Embryonic facial prominence (tissue), 1 donor: ENCODE results near the gene CDX2.

Experiments
- DNase-seq: peaks from one replicate; pipeline ENCODE4 v3.0.0-alpha.2; 2016; ENCODE audit errors: extremely low spot score

The CDX2 gene

GRCh38 chr13:27928805-27929753, 40.0 kb downstream of the CDX2 start:
- no peak for DNase-seq

GRCh38 chr13:27928353-27928804, 40.7 kb downstream of the CDX2 start:
- DNase-seq = no peak

GRCh38 chr13:27927444-27928352, 41.4 kb downstream of the CDX2 start:
- no peak for DNase-seq

- no peak for DNase-seq
These were observed 42.3 kb downstream of the CDX2 start for GRCh38 chr13:27926644-27927434.

GRCh38 chr13:27925220-27925991, 43.7 kb downstream of the CDX2 start:
- DNase-seq = no peak

GRCh38 chr13:27924529-27925141, 44.5 kb downstream of the CDX2 start:
- DNase-seq = no peak

GRCh38 chr13:27923794-27924528, 45.2 kb downstream of the CDX2 start:
- DNase-seq = no peak

- DNase-seq = no peak
These were observed 46.1 kb downstream of the CDX2 start for GRCh38 chr13:27922883-27923612.

GRCh38 chr13:27921961-27922882, 46.9 kb downstream of the CDX2 start:
- DNase-seq = no peak

- DNase-seq = no peak
These were observed 47.6 kb downstream of the CDX2 start for GRCh38 chr13:27921421-27921960.

- DNase-seq = no peak
These were observed 48.3 kb downstream of the CDX2 start for GRCh38 chr13:27920677-27921420.

- DNase-seq = no peak
These were observed 49.0 kb downstream of the CDX2 start, which contains the start of gene PDX1 for GRCh38 chr13:27919934-27920676. PDX1 (plus strand) TSS chr13:27920000; CDS start chr13:27920139, 139 bp downstream.

GRCh38 chr13:27919659-27919933, 49.5 kb downstream of the CDX2 start:
- DNase-seq = no peak

GRCh38 chr13:27918918-27919658, 50.0 kb downstream of the CDX2 start:
- DNase-seq = no peak
